ENCODE measurements around the gene UBE2U.

Gene UBE2U, protein sequence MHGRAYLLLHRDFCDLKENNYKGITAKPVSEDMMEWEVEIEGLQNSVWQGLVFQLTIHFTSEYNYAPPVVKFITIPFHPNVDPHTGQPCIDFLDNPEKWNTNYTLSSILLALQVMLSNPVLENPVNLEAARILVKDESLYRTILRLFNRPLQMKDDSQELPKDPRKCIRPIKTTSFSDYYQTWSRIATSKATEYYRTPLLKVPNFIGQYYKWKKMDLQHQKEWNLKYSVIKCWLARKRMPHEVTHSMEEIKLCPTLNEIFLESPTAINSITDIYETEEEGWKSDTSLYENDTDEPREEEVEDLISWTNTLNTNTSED
- 0 reads per million in 2 experiments for total RNA-seq

DNA sequence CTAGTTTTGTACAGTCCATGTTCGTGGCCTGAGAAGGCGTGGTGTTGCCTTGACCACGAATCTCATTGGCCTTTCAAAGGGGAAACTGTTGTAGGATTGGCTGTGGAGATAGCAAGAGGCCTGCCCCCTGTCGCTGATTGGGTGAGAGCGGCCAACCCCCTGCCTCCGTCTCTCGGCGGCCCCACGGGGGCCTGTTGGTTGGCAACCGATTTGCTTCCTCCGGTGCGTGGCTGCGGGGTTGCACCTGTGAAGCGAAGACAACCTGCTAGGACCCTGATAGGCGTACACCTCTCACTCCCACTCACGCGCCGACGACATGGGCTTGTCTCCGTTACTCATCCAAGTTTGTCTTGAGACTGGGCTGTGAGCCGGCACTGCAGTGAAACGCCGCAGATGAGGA lies at the start of gene UBE2U:
TSS of gene UBE2U (plus strand) at position 204 of the 400 bp plus-strand sequence. CDS start 428 bp downstream, outside the sequence.
- DNase-seq (ENCODE audit: low read depth) = no peak

DNA sequence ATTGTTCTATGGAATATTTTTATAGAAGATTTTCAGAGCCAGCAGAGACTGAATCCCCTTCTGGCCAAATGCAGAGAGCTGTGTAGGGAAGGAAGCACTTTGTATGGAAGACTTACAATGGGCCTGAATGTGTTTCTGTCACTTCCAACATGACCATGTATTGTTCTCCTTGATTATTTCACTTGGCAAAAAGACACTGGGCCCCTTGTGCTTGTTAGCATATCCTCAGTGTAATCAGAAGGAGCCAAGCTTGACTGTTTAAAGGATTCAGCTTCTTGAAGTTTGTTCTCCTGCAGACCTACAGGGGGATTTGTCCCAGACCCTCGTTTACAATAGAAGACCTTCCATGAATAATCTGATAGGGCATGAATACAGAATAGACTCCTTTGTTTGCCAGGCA lies 48.1 kb upstream of the UBE2U start:
- DNase-seq (ENCODE audit: low read depth) = no peak

DNA sequence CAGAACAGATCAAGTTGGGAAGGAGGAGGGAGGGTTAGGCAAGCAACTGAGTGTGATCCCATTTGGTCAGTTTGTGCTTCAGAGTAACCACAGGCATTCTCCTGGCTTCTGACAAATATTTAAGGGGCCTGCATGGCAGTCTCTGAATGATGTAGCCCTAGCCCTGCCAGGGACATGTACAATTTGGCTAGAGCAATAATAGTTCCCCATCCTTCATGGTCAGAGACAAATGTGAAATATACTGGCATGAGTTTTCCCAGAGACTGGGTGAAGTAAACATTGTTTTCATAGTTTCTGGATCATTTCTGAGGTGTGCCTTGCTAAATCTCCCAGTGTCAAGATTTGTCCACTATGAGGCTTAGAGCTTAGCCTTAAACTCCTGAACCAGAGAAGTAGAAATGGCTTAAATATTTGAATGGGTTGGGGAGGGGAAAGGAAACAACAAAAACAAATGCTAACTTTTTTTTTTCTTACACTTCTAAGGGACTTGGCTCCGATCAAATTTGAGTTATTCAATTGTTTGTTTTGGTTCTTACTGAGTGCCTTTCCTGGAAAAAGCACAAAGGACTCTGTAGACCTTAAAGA lies 42.0 kb upstream of the UBE2U start:
- no peak for DNase-seq (ENCODE audit: low read depth)

DNA sequence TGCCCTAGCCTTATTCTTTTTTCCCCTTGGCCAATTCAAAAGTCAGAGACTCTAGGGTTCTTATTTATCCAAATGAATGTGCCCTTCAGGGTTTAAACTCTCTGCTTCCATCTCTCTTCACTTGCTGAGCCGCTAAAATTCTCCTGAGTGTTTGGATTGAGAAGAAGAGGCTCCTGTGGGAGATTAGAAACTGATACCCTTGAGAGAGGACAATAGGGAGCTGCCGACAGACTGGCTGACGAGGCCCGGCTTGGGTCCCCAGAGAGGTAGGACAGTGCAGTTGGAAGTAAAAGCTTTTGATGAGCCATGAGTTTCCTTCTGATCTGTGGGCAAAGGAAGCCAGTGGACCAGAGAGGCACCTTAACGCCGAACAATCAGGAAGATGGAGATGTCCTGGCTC lies 41.3 kb upstream of the UBE2U start:
- DNase-seq (ENCODE audit: low read depth) = no peak

DNA sequence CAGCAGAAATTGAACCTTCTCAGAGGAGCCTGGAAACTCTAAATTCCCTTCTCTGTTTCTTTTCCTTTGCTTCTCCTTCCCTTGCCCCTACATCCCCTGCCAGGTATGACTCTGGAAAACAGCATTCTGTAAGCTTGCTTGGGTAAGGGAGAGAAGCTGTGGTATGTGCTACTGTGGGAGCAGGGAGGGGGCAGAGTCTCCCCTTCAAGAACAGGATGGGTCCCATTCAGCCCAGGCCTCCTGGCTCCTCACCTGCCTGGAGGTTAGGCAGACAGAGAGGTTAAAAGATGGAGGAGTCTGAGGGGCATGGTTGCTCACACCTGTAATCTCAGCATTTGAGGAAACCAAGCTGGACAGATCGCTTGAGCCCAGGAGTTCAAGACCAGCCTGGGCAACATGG lies 40.6 kb upstream of the UBE2U start:
- DNase-seq (ENCODE audit: low read depth) = no peak

DNA sequence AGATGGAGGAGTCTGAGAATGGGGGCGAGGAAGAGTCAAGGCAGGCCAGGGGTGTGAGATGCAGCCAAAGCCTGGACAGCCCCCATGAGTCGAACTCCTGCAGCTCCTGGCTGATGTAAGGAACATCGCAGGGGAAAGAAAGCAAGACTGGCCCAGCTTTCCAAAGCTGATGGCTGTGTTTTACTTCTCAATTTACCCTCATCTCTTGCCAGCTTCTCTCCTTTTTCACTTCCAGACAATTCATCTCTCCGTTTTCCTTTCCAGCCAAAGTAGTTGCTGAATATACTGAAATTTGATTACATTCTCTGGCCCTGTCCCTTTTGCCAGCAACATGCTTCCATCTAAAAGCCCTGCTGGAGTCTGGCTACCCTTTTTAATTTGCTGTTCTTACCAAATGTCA lies 40.0 kb upstream of the UBE2U start:
- DNase-seq (ENCODE audit: low read depth) = no peak

DNA sequence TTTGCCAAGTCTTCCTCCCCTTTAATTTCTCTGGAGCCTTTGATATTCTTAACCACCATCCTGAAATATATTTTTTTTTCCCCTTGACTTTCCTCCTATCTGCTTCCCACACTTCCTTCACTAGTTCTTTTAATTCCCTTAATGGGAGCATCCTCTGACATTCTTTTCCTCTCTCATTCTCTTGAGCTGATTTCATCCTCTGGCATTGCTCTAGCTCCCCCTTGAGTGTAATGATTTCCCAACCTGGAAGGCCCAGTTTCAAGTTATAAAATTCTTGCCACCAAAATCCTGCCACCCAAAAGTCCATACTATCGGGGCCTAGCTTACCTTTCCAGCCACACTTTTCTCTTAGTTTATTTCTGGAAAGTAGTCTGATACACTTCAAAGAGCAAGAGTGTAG lies 39.5 kb upstream of the UBE2U start:
- DNase-seq (ENCODE audit: low read depth) = no peak

DNA sequence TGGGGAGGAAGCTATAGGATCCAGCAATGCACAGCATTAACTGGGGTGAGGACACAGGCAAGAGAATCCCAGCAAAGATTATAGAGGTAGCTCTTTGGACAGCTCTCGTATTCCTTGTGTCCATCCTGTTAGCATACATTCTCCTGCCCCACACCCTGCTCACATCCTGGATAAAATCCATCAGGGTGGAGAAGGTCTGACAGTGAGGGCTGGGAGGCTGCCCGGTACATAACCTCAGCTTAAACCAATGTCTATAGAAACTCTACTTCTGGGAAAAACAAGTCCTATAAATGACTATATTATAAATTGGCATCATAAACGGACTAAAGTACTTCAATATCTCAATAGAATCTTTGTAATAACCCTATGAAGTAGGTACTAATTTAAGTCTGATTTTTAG lies 36.8 kb upstream of the UBE2U start:
- no peak for DNase-seq (ENCODE audit: low read depth)

DNA sequence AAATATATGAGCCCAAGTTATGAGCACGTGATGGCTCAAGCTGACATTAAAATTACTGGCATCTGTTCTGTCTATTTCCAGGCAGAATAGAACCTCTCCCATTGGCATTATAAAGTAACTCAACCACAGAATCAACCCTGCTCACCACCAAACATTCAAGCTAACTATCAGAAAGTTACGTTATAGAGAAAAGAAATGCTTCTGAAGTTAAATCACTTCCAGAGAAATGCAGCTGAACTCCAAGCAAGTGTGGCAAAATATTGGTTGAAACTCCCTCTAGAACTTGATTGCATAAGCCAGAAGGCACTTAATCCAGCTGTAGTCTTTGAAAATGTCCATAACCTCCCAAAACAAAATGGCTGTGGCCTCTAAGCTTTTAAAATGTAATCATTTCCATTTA lies 36.2 kb upstream of the UBE2U start:
- no peak for DNase-seq (ENCODE audit: low read depth)

DNA sequence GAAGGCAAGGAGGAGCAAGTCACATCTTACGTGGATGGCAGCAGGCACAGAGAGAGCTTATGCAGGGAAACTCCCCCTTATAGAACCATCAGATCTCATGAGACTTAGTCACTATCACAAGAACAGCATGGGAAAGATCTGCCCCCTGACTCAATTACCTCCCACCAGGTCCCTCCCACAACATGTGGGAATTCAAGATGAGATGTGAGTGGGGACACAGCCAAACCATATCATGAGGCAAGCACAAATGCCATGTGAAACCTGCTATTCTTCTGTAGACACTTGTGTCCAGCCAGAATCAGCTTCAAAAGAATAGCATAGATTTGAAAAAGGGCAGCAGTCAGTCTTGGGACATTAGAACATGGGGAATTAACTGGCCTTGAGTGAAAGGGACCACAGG lies 32.2 kb upstream of the UBE2U start:
- no peak for DNase-seq (ENCODE audit: low read depth)

DNA sequence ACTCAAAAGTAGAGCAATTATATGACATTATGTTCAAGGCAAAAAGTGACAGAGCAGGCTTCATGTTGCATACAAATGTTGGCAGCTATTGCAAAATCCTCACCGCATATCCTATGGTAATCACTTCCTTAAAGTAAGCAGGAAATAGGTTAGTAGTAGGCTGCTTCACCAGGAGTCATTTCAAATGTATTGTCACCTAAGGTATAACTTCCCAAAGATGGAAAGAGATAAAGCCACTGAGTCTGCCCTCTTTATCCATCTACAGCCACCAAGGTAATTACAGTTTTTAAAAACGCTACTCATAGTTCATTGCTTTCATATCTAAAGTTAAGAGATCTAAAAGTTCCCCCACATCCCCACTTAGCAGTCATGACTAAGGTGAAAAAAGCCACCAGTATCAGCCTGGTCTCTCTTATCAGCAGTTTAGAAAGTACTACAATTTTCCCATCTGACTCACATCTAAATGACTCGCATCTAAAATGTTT lies 31.6 kb upstream of the UBE2U start:
- no peak for DNase-seq (ENCODE audit: low read depth)

DNA sequence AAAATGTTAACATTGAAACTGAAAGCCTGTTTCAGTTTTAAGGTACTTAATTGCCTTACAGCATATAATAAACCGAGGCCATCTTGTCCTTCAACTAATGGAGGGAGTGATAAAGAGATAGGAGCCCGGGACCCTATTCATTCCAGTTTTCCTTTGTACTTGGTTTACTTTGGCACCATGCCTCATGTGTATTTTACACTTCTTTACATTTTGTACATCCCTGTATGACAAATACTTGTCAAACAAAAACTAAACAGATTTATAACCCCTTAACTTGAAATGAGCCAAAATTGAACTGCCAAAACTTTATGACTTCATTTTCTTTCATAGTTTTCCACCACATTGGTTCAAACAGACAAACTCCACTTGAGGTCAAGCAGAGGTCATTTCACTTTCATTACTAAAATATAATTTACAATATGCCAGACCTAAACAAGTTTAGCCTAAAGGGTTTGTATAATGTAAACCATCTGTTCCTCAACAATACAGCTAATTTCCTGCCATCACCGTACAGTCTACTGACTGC lies 30.9 kb upstream of the UBE2U start:
- no peak for DNase-seq (ENCODE audit: low read depth)

DNA sequence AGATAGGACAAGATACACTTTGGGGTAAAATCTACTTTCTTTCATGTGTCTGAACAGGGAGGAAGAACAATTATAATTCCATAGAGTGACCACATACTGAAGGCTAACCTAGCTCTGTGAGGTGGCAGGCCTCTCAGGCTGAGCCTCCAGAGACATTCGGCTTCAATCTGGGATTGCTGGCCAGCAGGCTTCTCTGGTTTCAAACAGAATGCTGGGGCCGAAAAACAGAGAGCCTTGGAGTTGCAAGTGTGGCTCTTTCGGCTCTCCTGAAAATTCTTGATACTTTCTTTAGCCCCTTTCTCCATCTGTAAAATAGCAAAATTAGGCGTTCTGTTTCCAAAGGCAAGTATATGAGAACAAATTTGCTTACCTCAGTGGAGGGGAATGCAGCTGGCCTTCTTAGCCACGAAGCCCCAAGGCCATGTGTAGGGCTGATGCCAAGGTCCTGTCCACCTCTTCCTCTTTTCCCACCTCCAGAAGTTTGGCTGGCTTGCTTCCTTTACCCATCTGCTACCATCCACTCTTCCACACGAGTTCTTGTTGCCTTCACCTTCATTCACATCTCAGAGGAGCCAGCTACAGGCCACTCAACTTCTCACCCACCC lies 30.0 kb upstream of the UBE2U start:
- no peak for DNase-seq (ENCODE audit: low read depth)

DNA sequence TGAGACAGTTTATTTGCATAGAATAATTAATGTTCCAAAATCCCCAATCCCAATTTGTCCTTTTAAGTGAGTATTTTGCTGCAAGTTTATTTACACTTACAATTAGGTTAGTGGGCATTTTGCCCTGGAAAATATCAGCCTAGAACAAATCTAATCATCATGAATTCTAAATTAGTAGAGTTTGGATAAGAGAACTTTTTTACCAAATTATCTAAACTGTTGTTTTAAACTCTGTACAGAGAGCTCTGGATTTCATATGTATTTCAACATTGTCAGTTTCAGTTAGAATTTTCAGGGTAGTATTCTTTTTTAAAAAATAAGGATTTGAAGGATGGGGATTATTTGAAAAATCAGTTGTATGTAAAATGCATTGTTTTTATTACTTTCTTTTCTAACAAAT lies 27.8 kb upstream of the UBE2U start:
- DNase-seq (ENCODE audit: low read depth) = no peak

DNA sequence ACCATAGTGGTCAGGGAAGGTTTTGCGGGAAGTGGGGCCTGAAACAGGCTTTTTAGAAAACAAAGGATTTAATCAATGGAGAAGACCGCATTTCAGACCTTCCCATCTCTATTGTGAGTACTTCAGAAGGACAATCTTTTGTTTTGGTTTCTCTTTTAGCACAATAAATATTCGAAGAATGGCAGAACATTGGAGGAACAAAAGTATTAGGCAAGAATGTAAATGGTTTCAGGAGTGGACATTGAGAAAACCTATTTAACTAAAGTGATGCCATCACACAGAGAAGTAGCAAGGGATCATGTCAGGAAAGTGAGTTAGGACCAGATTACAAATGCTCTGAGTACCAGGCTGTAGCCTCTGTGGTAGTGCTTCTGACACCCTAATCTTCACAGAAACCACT lies 26.8 kb upstream of the UBE2U start:
- DNase-seq (ENCODE audit: low read depth) = no peak

DNA sequence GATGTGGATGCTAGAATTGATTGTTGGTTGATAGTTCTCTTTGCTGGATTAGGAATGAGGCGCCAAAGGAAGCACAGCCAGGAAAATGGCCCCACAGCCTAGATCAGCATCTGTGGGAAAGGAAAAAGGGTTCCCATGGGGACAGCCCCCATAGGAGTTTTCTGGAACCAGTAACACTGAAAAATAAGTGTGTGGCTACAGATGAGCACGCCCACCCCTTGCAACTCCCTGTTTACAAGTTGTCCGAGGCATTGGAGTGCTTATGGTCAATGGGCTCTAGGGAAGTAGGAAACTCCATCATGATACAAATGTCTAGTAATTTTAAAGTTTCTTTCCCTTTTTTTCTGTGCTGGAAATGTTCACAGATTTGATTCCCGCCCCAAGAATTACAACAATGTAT lies 23.8 kb upstream of the UBE2U start:
- DNase-seq (ENCODE audit: low read depth) = no peak

DNA sequence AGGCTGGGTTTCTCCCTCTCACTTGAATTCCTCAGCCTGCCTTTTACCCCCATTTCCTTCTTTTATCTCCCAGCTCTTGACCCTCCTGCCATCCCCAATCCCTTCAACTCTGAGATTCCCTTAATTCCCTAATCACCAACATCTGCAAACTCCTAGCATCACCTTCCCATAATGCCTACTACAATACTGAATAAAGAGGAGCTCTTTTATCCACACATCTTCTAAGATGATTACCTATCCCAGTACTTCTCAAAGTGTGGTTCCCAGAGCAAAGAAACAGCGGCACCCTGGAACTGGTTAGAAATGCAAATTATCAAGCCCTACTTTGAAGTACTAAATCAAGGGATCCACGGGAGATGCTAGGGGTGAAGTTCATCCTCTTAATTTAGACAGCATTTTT lies 21.2 kb upstream of the UBE2U start:
- no peak for DNase-seq (ENCODE audit: low read depth)

DNA sequence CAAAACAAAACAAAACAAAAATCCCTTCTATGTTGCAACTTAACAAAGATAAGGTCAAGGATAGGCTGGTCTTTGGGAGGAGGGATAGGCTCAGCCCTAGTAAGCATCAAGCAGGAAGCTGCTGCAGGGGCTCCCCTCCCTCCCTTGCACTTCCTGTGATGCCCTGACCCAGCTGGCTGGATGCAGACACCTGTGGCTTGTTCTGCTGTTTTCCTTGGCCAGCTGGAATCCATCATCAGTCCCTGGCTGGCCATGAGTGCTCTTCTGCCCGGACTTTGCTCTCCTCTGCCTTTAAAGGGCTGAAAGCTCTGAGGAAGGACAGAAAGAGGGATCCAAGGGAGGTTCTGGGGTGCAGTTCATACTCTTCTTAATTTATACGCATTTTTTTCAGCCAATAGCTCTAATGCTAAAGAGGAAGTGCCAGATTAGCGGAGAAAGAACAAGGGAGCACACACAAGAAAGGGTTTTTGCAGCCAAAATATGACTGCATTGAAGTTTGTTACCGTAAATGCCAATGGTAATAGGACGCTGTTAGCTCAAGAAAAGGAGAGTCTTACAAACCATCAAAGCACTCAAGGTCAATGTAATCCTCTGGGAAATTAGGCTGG lies 19.9 kb upstream of the UBE2U start:
- no peak for DNase-seq (ENCODE audit: low read depth)

DNA sequence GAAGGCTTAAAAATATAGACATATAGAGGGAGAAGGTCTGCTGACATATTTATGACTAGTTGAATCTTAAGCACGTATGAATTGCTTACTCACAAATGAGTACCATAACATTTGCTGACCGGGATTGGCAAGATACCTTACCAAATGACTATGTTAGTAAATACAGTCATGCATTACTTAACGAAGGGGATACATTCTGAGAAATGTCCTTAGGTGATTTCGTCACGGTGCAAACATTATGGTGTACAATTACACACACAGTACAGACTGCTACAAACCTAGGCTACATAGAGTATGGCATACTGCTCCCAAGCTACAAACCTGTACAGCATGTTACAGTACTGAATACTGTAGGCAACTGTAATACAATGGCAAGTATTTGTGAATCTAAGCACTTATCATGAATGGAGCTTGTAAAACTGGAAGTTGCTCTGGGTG lies 19.4 kb upstream of the UBE2U start:
- DNase-seq (ENCODE audit: low read depth) = no peak

DNA sequence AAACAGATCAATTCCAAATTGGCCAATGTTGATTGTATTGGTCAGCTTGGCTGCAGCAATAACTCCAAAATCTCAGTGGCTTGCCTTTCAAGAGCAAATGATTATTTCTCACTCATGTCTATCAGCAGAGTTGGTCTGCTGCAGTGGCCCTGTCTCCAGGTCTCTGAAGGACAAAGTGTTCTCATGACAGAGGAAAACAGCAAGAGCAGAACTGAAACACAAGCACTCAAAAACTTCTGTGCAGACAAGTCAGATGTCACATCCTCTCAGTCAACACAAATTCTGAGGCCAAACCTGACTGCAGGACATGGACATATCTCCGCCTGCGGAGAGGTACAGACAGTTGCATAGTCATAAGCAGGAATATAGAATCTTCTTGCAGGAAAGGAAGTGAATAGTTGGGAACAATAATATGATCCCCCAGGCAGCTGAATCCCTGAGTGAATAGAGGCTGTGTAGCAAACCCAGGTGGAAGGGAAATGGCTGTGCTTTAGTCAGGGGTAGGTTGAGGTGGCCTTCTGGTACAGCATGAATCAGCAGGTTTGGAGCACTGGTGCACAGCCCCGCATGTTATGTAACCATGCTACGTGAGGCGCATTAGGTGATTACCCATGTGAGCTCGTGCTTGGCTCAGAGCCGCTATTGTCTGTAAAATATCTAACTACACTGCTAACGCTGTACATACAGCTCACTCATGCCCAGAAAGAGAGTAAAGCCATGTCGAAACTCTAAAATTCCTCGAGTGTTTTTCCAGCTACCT lies 17.1 kb upstream of the UBE2U start:
- DNase-seq (ENCODE audit: low read depth) = no peak

DNA sequence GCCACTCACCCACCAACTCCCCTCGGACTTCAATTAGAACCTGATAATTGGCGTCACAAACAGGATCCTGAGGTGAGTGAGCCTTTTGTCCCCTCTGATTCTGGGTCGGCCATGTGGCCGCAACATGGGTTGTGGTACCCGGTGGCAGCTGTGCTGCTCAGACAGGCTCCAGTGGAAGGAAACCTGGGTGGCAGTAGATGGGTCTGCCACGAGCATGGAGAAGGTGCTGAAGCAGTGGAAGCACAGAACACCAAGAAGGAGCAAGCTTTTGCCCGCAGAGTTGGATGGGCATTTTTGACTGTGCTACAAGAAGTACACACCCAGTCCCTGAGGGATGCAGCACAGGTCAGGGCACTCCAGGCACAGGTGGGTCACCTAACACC lies 16.5 kb upstream of the UBE2U start:
- no peak for DNase-seq (ENCODE audit: low read depth)

DNA sequence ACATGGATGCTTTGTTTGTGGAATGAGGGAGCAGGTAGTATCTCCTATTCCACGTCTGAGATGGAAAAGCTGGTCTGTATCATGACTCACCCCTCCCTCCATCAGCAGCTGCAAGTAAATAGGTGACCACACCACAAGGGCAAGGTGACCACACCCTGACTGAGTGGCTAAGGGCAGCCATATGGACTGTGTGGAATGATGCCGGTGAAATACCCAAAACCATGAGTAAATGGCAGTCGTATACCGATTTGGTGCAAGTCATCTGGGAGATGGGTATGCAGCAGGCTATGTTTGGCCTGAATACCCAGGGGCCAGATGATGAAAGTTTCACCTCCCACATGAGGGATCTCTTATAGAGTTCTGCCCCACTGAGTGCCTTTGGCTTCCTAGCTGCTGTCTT lies 15.8 kb upstream of the UBE2U start:
- DNase-seq (ENCODE audit: low read depth) = no peak

All from T follicular helper cell (primary cell).